ENCODE measurements around the gene CRTC2.
A peak's percentile ranks its signal among the peaks of the same experiment; 100 is the strongest.

Gene CRTC2

DNA sequence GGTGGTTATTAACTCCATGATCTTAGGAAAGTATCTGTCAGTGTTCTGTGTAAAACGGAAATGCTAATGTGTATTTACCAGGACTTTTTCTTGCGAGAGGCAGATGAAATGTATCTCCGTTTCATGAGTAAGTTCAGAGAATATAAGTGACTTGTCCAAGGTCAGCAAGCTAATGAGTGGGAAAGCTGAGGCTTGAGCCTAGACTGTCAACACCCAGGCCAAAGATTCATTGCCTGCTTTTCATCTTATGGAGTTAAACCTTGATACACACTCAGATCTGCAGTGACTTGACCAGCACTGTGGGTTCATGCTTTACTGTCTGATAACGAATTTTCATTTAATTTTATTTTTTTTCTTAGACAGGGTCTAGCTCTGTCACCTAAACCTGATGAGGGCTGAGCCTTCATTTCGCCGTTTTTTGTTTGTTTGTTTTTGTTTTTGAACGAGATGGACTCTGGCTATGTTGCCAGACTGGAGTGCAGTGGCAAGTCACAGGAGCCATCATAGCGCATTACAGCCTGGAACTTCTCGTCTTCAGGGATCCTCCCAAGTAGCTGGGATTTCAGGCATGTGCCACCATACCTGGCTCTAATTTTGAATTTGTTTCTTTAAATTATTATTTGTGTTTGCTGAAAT is 20.0 kb upstream of the CRTC2 start:
- peak overlapping the region; percentile 75 for H3K4me3 ChIP-seq (ENCODE audit: low read length)
- no peak for TF ChIP-seq CTCF (conservative IDR thresholded peaks at IDR 0.05; ENCODE audit: low read depth, low read length)
- no peak for DNase-seq (ENCODE audit: low read depth)

DNA sequence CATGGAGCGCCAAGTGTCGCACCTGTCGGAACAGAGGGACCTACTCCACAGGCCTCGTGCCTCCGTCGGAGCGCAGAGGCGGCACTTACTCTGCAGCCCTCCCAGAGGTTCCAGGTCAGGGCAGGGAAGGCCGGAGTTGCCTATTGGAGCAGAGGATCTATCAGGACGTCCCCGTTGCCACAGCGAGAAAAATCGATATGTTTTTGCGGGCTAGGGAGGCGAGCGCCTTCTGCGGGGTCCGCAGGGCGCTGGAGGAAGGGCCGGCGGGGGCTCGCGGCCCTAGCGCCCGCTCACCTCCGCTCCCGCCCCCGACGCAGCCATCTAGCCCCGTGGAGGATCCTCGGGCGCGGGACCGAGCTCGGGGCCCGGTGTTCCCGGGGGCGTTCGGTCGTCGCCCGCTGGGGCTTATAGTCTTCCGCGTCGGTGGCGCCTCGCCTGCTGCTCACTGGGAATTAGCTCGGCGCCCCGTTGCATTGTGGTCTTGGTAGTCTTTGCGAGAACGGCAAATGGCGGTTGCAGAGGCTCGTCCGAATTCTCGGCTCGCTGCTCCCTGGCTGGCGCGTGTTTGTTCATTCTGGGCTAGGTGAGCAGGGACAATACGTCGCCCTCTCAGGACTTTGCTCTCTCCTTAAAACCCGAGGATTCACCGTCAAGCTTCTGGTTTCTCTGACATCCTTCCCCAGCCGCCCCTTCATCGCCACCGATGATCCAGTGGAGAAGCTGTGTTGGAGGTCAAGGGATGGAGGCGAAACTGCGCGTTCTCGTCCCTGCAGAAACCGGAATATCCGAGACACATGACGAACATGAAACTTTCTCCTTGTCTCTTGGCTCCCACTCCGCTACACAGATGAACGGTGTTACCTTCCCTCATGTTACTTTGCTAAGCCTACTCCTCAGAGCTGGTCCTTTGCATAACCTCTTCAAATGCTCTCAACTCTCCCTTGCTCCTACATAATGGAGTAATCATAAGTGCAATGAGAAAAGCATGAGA is 19.1 kb upstream of the CRTC2 start, which contains the start of gene JTB:
JTB (minus strand) TSS at position 425 of the 991 bp plus-strand sequence; CDS start at position 3, 422 bp downstream.
- no peak for TF ChIP-seq CTCF (conservative IDR thresholded peaks at IDR 0.05; ENCODE audit: low read depth, low read length)
- DNase-seq (ENCODE audit: low read depth): no peak
- H3K4me3 ChIP-seq (ENCODE audit: low read length): peak within 1 kb of the TSS; percentile 75

GRCh38 chr1:153976819-153977249 is 18.4 kb upstream of the CRTC2 start:
- TF ChIP-seq CTCF (conservative IDR thresholded peaks at IDR 0.05; ENCODE audit: low read depth, low read length): no peak

DNA sequence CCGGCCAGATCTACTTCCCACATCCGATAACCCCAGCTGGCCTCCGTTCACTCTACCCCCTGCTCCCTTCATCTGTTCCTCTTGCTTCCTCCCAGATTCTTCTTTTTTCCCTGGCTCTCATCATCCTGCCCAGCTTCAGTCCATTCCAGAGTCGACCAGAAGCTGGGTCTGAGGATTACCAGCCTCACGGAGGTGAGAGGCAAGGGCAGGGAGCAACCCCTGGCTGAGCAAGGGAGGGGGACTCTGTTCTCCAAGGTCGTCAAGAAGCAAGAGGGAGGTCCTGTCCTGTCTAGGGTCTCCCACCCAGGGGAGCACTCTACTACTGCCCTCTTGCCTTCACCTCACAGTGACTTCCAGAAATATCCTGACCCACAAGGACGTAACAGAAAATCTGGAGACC is 15.1 kb upstream of the CRTC2 start:
- no peak for DNase-seq (ENCODE audit: low read depth)
- no peak for TF ChIP-seq CTCF (conservative IDR thresholded peaks at IDR 0.05; ENCODE audit: low read depth, low read length)
- no peak overlapping the region for H3K4me3 ChIP-seq (ENCODE audit: low read length)

More at GRCh38 chr1:153976819-153977249, 18.4 kb upstream of the CRTC2 start:
- peak overlapping the region; percentile 75 for H3K4me3 ChIP-seq (ENCODE audit: low read length)
- DNase-seq (ENCODE audit: low read depth): no peak

GRCh38 chr1:153973071-153973470 is 14.7 kb upstream of the CRTC2 start:
- H3K4me3 ChIP-seq (ENCODE audit: low read length): no peak overlapping the region
- no peak for TF ChIP-seq CTCF (conservative IDR thresholded peaks at IDR 0.05; ENCODE audit: low read depth, low read length)
- DNase-seq (ENCODE audit: low read depth): no peak

DNA sequence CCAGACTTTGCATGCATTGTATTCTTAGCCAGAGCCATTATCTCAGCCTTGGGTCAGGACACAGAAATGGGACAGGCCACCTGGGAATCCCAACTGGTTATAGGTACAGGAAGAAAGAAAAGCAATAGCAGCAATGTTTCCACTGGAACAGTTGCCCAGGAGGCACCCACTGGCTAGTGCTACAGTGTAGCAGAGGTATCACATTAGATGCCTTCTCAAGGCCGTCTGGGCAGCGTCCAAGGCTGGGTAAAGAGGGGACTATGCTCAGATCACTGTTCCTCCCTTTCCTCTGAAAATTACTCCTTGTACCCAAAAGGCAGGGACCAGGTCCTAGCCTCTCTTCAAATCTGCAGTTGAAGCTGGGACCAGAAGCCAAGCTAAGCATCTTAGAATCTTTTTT is 11.9 kb upstream of the CRTC2 start:
- no peak for TF ChIP-seq CTCF (conservative IDR thresholded peaks at IDR 0.05; ENCODE audit: low read depth, low read length)
- no peak for DNase-seq (ENCODE audit: low read depth)
- H3K4me3 ChIP-seq (ENCODE audit: low read length): no peak overlapping the region
